NCI-H1105 (cell line): Measurements from ENCODE around the gene NPIPA3.
"Not testable (repeated sequence)": the region's sequence is repeated elsewhere in the genome, so short reads cannot be mapped to it uniquely, and the experiment has no call there.

Source experiments
- DNase-seq: peaks from one replicate; lab custom pipeline; 2025; lab: John Stamatoyannopoulos, UW

Gene NPIPA3

GRCh38 chr16:14703156-14704011 is at the start of gene NPIPA3:
Gene NPIPA3, plus strand, starts transcription at chr16:14703411. Its CDS starts 5,533 bp downstream, at chr16:14708944.
- DNase-seq: not testable (repeated sequence)

DNA sequence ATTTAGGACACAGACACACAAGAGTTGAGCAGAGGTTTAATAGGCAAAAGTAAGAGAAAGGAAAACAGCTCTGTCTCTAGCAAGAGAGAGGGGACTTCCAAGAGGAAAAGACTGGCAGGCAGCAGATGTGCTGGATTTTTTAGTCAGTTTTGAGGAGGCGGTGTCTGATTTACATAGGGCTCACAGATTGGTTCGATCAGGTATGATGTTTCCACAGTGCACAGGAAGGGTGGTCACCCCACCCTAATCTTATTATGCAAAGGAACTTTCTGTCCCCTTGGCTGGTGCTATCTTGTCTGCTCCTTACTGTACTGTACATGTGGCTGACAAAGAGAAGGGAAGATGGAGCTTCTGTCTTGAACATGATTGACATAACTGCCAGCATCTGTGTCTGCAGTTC is 45.1 kb upstream of the NPIPA3 start:
- DNase-seq: no peak

GRCh38 chr16:14667347-14668266 is 35.6 kb upstream of the NPIPA3 start:
- no peak for DNase-seq

GRCh38 chr16:14668556-14669223 is 34.5 kb upstream of the NPIPA3 start:
- no peak for DNase-seq

DNA sequence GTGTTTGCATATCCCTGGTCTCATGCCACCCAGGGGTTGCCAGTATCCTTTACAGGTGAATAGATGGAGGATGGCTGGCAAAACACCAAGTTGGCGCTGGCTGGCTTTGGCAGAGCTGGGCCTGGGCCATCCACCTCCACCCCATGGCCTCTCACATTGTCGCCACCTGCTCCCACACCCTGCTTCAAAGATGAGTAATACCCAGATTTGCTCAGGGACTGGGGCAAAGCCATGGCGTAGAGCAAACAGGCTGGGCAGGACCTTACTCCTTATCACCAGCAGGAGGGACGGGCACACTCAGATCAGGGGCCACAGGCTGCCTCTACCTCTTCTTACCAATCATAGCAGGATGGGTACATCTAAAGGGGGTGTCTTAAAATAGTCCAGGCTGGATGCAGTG is 33.4 kb upstream of the NPIPA3 start:
- no peak for DNase-seq

DNA sequence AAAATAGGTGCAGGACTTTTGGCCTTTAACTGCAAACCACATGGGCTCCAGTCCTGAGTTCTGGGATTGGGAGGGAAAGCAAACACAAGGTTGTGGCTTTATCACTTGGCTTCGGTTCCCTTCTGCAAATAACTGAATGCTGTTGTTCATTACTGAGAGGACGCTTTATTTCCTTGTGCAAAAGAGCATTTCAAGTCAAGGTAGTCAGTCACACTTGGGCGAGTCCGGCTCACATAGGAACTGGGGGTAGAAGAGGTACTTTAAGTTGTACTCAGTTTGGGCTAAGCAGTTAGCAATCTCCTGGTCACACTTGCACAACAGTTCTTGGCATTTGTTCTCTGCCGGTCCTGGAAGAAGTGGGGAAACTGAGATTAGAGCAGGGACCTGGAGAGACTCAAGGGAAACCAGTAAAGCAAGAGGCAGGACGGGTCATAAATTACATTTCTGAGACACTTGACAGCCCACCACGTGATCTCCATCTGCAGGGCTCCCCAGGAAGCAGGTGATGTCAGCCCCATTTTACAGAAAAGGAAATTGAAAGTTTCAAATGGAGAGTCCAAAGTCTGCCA is 30.7 kb upstream of the NPIPA3 start:
- DNase-seq: no peak

- DNase-seq: no peak
Observed at GRCh38 chr16:14676633-14677032, 26.6 kb upstream of the NPIPA3 start.

GRCh38 chr16:14677627-14678026 is 25.6 kb upstream of the NPIPA3 start:
- no peak for DNase-seq

DNA sequence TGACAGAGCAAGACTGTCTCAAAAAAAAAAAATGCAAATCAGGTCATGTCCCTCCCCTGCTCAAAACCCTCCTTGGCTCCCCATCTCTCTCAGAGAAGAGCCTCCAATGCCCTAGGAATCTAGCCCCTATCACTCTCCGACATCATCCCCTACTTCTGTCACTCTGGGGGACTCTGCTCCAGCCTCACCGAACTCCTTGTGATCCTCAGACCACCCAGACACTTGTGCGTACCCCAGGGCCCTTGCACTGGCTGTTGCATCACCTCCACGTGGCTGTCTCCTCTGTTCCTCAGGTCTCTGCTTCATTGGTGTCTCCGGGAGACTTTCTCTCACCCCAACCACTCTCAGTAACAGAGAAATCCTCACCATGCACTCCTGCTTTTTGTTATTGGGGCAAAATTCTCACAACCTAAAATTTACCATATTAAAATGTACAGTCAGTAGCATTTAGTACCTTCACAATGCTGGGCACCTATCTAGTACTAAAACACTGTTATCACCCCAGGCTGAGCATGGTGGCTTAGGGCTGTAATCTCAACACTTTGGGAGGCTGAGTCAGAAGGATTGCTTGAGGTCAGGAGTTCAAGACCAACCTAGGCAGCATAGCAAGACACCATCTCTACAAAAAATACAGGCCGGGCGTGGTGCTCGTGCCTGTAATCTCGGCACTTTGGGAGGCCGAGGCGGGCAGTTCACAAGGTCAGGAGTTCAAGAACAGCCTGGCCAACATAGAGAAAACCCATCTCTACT is 24.3 kb upstream of the NPIPA3 start:
- DNase-seq: no peak

DNA sequence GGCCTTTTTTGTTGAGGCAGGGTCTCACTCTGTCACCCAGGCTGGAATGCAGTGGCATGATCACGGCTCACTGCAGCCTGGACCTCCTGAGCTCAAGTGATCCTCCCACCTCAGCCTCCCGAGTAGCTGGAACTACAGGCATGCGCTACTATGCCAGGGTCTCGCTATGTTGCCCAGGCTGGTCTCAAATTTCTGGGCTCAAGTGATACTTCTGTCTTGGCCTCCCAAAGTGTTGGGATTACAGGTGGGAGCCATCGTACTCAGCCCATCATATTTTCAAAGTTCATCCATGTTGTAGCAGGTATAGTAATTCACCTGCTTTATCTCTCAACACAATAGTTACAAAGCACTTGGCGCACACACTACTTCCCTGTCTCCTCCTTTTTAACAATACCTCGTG is 22.8 kb upstream of the NPIPA3 start:
- not testable (repeated sequence) for DNase-seq

DNA sequence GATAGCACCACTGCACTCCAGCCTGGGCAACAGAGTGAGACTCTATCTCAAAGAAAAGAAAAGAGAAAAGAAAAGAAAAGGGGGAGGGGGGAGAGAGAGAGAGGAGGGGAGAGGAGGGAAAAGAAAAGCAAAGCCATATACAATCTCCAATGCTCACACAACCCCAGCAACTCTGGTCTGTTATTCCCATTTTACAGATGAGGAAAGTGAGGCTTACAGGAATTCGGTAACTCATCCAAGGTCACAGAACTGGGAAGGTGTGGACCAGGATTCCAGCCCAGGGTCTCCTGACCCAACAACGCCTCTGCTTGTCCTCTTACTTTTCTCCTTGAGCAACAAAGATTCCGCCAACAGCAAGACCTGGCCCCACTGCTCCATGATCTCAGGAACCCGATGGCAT is 22.1 kb upstream of the NPIPA3 start:
- no peak for DNase-seq

DNA sequence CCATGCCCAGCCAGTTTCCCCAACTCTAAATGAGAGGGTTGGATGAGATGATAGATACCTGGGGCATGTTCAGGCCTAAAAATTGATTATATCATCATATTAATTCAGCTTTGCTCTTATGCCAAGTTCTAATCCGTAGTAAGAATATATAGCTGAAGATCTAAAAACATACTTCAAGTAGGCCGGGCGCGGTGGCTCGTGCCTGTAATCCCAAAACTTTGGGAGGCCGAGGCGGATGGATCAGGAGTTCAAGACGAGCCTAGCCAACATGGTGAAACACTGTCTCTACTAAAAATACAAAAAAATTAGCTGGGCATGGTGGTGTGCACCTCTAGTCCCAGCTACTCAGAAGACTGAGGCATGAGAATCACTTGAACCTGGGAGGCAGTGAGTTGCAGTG is 21.1 kb upstream of the NPIPA3 start:
- DNase-seq: no peak

GRCh38 chr16:14685870-14686793 is 17.1 kb upstream of the NPIPA3 start:
- not testable (repeated sequence) for DNase-seq

- DNase-seq: not testable (repeated sequence)
Observed at GRCh38 chr16:14694129-14694528, 9.1 kb upstream of the NPIPA3 start, which contains the start of gene PLA2G10. Gene PLA2G10, minus strand, starts transcription at chr16:14694308. Its CDS starts 79 bp downstream, at chr16:14694229.

GRCh38 chr16:14701859-14702258 is 1.4 kb upstream of the NPIPA3 start:
- not testable (repeated sequence) for DNase-seq

DNA sequence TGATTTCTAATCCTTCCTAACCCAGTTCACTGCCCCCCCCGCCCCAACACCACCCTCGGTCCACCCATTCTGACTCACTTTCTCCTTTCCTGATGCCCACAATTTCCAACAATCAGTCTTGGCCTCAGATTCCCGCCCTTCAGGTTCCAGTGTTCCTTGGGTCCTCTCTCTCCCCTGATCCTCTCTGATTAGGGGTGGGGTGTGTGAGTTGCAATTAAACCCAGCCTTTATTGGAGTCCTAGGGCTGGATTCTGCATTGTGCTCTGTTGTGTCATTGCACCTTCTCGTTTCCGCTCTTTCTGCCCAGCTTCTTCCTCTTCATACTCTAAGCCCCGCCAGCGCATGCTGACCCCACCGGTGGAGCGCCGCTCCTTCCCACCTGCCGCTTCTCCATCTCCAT is 539 bp upstream of the NPIPA3 start:
- DNase-seq: not testable (repeated sequence)

GRCh38 chr16:14733233-14733632 is 30.0 kb downstream of the NPIPA3 start:
- DNase-seq: not testable (repeated sequence)

DNA sequence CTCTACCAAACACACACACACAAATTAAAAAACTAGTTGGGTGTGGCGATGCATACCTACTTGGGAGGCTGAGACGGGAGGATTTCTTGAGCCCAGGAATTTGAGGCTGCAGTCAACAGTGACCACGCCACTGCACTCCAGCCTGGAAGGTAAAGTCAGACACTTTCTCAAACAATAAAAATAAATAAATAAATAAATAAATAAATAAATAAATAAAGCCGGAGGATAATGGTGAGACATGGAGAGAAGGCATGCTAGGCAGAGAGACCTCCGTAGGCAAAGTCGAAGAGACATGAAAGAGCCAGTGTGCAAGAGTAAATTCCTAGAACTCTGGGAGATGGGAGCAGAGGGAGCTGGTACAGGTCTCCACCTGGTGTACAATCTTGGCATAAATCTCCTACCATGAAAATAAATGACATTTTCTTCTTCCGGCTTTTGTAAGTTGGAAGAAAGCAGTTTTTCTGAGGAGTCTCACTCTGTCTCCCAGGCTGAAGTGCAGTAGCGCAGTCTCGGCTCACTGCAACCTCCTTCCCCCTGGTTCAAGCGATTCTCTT is 37.7 kb downstream of the NPIPA3 start:
- DNase-seq: not testable (repeated sequence)

- not testable (repeated sequence) for DNase-seq
Observed at GRCh38 chr16:14741794-14742193, 38.6 kb downstream of the NPIPA3 start.
